ENCODE measurements around the gene WTAP.
"Not testable (repeated sequence)": the region's sequence is repeated elsewhere in the genome, so short reads cannot be mapped to it uniquely, and the experiment has no call there.

Gene WTAP

DNA sequence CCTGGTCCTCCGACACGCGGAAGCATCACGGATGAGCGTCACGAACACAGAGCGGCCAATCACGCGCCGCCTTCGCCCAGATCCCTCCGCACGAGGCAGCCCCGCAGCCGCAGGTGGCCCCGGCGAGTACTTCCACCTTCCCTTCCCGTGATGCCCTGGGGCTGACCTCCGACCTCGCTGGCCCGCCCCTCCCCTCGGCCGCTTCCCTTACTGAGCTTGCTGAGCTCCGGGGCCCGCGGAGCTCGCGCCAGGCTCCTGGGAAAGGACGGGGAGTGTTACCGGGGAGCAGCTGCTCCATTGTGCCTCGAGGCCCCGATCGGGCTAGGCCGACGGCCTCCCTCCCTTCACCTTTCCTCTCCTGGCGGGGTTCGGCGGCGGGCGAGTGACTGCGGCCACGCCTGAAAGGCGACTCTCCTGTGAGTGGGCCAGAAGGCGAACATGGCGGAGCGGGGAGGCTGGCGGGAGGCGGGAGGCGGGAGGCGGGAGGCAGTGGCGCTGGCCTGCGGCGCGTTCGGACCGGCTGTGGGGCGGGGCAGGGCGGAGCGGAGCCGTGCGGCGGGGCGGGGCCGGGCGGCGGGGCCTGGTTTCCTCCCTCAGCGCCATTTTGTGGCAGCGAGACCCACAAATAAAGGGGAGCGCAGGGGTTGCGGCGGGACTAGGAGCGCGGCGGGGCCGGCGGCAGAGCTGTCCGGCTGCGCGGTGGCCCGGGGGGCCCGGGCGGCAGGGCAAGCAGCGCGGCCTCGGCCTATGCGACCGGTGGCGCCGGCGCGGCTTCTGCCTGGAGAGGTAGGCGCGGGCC lies at the start of gene WTAP:
TSS of gene WTAP (plus strand) at position 589 of the 799 bp plus-strand sequence. CDS start 8,760 bp downstream, outside the sequence.
- DNase-seq, result peak; percentile 95

DNA sequence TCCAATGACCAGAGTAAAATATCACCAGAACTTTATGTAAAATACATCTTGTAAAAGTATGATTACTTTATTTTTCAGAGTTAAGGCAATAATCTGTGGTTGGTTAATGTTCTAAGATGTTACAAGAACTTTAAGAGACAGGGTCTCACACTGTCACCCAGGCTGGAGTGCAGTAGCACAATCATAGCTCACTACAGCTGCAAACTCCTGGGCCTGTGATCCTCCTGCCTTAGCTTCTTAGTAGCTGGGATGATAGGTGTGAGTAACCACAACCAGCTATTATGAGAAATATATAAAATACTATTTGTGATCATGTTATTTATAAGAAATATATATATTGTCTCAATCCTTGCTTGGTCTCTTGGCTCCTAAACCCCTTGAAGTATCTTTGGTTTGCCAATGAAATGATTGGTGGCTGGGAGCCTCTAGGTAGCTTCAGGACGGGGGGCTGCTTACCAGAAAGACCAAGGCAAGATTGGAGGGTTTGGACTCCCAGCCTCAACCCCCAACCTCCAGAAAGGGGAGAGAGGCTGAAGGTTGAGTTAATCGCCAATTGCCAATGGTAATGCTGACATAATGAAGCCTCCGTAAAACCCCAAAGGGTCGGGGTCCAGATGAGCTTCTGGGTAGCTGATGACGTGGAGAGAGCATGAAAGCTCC lies 49.7 kb upstream of the WTAP start:
- DNase-seq, result no peak

DNA sequence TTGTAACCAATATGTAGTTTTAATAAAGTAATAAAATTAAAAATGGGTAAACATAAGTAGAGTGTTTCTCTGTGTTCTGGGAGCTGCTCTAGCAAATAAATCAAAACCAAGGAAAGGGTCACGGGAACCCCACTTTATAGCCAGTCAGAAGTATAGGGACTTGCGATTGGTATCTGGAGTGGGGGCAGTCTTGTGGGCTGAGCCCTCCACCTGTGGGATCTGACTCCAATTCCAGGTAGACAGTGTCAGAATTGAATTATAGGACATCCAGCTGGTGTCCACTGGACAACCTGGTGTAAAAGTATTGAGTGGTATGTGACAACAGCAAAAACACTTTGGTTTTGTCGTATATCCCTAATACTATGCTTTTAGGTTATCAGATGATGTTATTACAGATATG lies 48.7 kb upstream of the WTAP start:
- DNase-seq, result no peak

DNA sequence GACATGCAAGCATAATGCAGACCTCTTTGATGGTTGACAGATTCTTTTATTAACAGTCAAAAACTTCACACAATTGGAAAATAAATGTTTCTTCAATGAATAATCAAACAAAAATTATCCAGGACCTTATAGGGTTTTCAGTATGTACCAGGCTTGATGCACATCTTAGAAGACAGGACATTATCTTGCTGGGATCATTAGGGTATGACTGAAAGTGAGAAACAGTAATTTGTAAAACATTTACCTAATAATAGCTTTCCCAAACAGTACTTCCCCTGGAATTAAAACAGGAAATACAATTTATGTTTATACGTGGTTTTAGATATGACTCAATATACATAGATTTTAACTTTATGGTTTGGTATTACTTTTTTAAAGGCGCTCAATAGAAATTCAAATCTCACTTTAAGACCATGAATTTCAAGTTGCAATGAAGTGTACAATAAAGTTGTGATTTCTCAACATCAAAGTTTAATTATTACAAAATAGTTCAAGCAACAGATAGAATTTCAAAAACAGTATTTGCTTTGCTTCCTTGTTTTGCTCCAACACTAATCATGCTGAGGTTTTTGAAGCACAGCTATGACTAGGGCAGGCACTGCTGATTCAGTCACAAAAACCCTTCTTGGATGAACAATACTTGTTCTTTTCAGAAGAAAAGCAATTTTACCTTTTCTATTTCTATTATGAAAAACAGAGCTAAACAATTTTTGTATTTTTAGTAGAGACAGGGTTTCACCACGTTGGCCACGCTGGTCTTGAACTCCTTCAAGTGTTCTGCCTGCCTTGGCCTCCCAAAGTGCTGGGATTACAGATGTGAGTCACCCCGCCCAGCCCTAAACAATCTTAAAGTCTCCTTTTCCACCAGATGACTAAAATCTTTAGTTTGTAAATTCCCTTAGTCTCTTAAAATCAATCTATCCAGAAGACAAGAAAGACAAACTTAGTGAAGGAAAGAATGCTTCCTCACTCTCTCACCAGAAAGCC lies 47.9 kb upstream of the WTAP start:
- DNase-seq, result no peak

DNA sequence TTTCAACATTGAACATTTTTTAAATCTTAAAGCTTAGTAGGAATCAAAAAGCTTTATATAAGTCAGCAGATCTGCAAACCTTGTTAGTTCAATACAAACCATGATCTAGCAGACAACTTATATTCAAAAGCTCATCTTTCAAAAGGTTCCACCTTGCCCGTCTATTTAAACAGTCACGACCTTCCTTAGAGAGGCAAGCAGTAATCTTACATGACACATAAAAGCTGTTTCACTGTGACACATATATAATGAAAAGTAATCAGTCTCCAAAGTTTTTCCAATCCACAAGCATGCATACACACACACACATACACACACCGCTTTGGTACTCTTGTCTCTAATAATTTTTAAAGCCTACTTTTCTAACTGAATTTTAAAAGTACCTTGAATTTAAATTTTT lies 47.2 kb upstream of the WTAP start:
- DNase-seq, result no peak

DNA sequence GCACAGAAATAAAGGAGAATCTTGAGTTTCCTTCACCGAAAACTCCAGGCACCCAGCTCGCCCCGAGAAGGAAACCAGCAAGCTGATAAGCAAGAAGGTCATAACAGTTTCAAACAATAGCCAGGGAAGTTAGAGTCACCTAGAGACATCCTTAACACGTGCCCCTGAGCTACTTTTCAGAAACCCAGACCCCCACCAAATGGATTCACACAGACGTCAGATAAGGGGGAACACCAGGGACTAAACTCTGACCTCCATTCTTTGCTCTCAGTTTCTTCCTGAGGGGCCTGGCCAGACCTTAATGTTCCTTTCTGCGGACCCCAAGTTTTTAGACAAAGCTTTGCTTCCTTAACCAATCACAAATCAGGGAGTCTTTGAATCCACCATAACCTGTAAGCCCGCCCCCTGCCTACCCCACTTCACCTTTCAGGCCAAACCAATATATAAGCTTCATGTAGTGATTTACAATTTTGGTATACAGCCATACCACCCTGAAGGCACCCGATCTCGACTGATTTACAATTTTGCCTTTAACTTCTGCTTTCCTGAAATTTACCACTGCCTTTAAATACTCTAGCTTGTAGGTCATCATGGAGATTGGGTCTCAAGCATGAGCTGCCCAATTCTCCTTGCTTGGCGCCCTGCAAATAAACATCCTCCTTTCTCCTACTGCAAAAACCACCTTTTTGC lies 46.0 kb upstream of the WTAP start:
- no peak for DNase-seq

DNA sequence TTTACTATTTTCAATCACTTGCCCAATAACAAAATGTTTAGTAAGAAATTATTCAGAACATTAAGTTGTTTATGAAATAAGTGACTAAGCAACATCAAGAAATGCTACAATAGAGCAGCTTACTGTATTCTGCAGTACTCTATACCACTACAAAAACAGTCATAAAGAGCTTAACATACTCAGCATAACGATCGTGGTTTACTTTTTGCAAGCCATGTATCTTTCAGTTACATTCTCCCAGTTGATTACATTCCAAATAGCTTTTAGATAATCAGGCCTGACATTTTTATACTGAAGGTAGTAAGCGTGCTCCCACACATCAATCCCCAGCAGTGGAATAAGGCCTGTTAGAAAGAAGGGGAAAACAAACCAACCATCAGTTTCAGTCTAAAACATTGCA lies 45.0 kb upstream of the WTAP start:
- no peak for DNase-seq

DNA sequence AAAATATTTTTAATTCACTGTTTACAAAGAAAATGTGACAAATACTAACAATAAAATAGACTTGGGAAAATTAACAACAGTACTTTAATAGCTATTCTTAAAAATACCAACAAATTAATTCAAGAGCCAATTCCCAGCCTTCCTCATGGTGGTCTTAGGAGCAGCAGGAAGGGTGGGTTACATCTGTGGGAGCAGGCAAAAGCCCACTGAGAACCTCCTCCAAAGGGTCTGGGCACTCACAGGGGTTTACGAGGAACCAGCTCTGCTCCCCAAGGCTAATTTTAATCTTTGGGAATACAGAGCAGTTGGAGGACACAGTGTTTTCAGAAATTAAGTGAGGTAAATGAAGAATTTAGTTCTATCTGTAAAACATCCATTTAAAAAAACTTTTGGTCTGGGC lies 44.5 kb upstream of the WTAP start:
- no peak for DNase-seq

DNA sequence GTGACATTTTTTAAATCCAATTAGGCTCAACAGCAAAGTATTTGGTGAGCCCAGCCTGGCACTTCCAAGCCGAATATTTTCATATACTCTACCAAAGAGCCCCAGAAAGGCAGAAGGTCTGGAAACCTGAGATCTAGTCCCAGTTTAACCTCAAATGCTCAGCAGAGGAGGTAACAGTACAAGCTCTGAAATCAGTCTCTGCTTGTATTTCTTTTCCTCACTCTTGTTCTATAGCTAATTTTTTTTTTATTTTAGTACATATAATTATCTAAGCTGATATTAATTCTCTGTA lies 43.3 kb upstream of the WTAP start:
- DNase-seq, result no peak

DNA sequence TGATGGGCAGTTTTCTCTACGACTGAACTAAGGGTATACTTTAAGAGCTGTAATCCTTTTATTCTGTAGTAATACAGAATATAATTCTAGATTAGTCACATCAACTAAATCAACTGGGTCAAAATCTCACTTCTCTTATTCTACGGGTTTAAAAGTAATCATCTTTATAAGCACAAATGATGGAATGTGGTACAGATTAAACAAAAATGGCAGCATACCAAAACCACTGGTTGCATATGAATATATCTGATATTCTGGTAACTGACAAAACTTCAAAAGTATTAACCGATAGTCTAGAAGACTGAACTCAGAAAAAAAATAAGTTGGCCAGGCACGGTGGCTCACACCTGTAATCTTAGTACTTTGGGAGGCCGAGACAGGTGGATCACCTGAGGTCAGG lies 41.3 kb upstream of the WTAP start:
- no peak for DNase-seq

DNA sequence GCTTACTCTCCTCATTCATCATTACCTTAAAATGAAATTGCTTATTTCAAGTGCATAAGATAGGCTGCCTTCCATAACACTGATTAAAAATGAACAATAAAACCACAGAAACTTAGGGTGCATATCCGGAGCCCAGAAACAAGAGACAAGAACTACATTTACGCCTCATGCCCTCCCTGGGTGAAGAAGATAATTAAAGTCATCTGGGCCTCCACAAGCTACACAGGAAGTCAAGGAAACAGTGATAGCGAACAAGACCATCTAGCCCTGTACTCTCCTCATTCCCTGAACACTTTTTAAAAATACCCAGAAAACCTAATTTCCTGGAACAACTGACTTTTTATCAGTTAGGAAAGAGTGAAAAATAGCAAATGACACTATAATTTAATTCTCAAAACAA lies 40.6 kb upstream of the WTAP start:
- DNase-seq, result no peak

DNA sequence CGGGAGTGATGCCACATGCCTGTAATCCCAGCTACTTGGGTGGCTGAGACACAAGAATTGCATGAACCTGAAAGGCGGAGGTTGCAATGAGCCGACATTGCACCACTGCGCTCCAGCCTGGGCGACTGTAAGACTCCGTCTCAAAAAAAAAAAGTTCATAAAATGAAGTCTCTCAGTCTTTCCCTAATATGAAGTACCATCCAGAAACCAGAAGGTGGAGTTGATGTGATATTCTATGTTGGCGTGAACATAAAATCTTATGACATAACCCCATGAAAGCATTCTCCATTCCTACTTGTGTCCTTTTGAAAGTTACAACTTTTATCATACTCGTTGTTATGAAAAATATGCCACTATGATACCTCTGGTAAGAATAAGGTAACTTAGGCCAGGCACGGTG lies 40.0 kb upstream of the WTAP start:
- no peak for DNase-seq

DNA sequence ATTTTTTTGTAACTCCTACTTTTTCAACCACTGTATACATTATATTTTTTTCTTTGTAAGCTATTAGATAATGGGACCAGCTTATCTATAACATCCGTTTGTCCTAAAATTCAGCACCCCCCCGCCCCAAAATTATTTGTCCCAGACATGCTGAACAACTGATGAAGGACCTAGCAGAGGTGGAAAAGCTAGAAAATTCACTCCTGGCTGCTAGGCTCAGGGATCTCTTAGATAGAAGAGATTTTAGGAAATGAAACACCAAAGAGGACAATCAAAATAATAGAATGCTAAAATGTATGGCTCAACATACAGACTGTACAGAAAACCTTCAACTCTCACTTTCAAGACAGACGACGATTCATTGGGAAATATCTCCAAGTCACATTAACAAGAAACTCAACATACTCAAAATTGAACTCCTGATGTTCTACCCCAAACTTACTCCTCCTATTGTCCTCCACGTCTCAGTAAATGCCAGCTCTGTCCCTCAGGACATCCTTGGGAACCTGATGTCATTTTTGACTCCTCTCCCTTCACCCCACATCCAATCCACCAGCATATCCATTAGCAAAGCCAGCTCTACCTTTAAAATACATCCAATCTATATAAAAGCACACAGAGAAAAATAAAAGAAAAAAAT lies 38.9 kb upstream of the WTAP start:
- no peak for DNase-seq

DNA sequence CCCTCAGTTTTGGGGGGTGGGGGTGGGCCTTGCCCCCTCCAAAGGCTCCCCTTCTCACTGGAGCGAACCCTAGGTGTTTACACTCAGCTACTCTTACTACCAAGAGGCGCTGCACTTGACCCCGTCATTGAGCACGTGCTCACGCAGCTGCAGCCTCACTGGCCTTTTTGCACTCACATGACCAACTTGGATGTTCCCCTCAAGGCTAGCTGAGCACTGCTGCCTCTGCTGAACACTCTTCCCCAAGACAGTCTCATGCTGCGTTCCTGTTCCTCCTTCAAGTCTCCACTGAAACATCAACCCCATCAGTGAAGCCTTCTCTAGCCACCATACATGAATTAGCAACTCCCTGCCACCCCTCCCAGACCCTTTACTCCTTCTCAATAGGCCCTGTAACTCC lies 38.3 kb upstream of the WTAP start:
- no peak for DNase-seq

DNA sequence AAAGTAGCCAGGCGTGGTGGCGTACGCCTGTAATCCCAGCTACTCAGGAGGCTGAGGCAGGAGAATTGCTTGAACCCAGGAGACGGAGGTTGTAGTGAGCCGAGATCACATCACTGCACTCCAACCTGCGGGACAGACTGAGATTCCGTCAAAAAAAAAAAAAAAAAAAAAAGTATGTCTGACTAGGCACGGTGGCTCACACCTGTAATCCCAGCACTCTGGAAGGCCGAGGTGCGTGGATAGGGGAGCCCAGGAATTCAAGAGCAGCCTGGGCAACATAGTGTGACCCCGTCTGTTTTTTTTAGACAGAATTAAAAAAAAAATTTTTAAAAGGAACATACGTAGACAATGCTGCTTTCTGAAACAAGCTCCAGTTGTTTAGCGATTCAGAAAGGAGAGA lies 37.2 kb upstream of the WTAP start:
- not testable (repeated sequence) for DNase-seq

DNA sequence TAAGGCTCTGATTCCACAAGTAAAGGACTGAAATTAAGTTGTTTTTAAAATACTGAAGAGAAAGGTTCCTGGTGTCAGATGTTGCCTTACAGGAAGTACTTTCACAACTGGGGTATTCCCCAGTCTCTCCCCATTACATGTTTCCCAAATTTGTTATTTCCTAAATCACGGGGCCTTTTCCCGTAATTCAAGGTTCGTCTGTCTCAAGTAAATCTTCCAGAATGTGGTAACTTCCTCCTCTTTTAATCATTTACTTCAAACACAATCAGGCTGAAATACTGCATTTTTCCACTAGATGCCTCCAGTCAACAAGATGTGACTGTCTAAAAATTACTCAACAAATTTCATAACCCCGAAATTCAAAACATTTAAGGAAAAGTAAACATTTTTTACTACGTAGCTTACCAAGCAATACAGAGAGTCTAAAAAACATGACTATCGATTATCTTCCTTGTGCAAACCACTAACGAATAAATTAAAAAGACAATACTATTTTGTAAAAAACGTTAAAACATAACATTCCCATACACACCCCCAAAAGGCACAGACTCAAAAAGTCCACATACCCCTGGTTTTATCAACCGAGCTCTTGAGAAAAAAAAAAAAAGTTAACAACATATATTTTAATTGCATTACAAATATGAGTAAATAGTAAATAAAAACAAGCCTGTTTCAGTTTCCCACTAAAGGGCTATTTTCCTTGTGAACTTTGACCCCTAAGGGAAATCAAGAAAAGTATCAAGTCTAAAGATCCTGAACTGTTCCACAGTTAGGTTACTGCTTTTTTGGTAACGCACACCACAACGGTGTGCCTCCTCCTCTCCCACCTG lies 36.0 kb upstream of the WTAP start:
- no peak for DNase-seq

DNA sequence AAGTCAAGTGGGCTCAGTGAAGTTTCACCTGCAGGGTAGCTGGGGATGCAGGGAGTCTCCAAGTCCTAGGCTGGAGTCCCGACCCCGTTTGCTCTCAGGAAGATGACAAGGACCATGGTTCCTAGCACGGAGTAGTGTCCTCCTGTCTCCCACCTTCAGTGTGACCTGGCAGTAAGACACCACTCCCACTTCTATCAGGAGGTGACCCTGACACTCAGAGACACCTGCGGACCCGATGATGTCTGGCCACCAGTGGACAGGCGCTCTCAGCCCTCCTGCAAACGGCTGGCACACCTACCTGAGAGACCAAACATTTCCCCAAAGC lies 35.4 kb upstream of the WTAP start:
- no peak for DNase-seq

DNA sequence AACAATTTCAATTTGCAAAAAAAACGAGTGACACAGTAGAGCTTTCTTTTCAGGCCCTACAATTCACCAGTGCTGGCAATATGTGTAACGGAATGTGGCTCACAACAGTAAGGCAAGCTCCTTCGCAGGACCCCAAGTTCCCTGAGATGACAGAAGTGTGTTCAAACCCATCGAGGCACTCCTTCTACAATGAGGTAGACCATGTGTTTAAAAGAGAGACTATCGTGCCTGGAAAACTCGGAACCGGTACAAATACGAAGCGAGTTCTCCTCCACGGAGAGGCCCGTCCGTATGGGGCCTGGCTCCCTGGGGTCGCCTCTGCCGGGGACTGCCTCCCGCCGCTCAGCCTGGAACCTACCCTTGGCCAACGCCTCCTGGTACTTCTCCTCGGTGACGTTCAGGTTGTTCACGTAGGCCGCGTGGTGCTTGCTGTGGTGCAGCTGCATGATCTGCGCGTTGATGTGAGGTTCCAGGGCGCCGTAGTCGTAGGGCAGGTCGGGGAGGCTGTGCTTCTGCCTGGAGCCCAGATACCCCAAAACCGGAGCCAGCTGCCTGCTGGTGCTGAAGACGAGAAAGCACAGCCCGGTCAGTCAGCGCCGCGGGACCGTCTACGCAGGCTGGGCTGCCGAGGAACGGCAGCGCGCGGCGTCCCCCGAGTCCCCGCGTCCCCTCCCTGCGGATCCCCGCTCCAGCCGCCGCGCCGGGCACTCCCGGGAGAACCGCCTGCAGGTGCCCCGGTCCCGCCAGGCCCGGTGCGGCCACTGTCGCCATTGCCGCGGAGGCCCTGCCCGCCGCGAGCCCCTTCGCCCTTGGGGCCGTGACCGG lies 34.8 kb upstream of the WTAP start:
- DNase-seq, result peak; percentile 46

DNA sequence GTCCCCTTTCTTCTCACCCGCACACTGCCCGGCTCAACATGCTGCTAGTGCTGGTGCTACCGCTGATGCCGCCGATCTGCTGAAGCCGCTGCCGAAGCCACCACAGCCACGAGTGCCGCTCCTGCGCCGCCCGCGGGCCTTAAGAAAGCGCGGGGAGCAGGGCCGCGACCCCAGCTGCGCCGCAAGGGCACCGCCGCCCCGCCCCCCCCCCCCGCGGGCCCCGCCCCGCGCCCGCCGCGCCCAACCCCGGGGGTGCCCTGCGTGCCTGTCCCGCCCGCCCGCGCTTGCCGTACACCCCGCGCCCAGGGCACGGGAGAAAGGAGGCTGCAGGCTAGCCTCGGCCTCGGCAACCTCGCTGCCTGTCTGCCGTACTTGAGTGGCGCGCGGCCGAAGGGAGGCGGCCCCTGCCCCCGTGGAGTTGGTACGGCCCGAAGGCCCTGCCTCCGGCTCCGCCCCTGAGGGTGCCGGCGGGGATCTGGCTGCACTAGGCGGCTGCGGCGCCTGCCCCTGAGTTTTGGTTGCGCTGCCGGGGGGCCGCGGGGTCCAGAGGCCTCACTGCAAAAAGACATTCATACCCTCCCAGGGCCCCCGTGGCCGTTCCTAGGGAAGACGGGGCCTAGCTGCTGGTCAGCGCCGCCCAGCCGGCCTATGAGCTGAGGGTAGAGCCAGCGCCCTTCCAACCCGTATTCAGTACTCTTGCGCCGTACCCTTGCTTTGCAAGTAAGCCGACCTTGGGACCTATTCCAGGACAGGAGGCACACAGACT lies 34.0 kb upstream of the WTAP start, which contains the start of gene SOD2:
TSS of gene SOD2 (minus strand) at position 114 of the 766 bp plus-strand sequence. CDS start at position 40, 74 bp downstream.
- peak; percentile 68 for DNase-seq
